GM12801 (cell line): ENCODE measurements around the gene GNAZ.

Source experiments
- CTCF ChIP-seq: IDR thresholded peaks from one replicate; pipeline ENCODE4 v1.5.1; 2011; ENCODE audit warnings: control low read depth; ENCODE audit not compliant: insufficient read length; ENCODE audit errors: extremely low read depth

GNAZ gene

DNA sequence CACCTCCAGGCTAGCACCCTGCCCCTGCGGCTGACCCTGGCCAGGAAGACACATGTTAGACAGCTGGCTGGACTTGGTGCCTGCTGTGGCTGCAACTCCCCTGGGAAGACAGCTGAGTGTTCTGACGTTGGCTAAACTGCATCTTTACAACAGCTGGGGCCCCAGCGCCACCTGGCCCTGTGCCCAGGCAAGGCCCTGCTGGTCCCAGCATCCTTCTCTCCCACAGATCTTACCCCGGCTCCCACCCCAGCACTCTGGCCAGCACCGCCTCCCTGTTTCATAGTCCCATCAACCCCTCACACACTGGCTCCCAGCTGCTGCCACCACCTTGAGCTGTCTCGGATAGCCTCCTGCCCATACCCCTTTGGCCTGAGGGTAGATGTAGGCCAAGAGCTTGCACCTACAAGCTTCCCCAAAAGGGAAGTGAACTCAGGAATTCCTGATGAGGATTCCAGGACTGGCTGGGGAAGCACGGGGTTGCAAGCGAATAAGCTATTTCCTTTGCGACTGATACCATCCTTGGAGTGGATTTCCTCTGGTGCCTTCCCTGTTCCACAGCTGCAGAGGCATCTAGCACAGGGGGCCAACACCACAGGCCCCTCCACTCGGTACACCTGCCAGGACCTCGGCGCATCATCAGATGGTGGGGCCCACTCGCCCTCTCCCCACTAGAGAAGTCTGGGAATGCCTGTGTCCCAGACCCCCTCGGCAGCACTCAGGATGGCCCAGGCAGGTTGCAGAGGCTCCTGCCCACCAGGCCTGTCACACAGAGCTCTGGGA is 42.9 kb downstream of the GNAZ start:
- no peak for TF ChIP-seq CTCF

DNA sequence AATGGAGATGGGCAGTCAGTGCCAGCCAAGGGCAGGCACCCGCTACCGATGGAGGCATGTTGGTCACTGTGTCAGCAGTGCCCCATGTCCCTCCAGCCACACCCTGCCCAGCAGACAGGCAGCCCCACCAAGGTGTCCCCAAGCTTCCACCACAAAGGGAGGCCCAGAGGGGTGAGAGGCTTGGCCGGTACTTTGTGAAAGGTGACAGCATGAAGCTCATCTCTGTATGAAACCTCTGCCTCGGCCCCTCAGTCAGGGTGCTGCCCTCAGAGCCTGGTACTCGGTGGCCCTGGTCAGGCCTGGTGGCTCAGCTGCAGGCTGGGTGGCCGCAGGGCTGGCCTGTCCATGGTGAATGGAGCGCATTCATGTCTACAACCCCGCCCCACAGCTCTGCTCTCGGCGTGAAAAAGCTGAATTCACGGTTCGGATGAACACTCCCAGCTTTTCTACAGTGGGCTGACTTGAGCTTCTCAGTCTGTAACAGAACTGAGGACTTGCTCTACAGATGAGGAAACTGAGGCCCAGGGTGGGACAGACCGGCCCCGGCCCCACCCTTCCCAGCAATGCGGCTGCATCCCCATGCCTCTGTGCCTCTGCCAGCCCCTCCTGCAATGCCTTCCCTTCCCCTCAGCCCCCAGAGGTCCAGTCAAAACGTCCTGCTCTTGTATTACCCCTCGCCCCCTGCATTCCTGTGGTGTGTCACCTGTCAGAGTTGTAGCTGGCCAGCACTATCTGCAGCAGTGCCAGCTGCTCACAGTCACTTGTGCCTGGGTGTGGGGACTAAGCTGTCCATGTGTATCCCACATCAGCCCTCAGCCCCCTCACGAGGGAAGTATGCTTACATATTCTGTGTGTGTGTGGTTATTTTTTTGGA is 43.8 kb downstream of the GNAZ start:
- TF ChIP-seq CTCF, result no peak

DNA sequence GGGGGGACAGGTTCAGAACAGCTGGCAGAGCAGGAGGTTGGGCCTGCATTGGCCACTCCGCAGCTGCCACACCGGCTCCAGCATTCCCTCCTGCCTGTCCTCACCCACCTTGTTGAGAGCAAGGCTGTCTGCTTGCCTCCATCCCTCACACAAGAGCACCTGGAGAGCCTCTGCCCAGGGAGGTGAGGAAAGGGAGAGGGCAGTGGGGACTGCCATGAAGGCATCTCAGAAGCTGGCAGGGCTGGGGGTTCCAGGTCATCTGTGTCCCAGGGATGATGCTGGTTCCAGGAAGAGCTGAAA is 44.4 kb downstream of the GNAZ start:
- no peak for TF ChIP-seq CTCF

GRCh38 chr22:23115369-23115768 is 45.0 kb downstream of the GNAZ start:
- no peak for TF ChIP-seq CTCF

DNA sequence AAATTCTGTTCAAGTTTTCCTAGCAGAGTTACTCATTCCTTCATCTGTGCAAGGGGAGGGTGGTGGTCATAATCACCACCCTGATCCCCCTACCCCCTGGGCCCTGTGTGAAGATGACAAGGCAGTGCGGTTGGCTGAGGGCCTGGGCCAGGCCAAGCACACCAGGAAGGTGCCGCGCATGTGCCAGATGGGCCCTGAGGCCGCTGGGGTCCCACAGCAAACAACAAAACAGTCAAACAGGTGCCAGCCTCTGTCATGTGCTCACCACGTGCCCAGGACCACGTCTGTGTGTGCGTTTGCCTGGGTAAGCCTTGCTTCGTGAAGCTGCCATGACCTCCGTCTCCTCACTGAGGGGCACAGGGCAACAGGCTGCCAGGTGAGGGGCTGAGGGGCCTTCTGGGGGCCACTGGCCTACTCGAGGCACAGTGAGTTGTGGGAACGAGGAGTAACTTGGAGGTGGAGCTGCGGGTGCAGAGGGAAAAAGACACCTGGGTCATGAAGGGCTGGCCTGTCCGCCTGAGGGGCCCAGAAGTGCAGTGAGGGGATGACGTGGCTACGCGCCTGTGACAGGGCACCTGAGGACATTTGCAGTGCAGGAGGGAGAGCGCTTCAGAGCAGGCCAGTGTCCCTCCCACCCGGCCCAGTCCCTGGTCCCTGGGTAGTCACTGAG is 45.6 kb downstream of the GNAZ start:
- no peak for TF ChIP-seq CTCF

DNA sequence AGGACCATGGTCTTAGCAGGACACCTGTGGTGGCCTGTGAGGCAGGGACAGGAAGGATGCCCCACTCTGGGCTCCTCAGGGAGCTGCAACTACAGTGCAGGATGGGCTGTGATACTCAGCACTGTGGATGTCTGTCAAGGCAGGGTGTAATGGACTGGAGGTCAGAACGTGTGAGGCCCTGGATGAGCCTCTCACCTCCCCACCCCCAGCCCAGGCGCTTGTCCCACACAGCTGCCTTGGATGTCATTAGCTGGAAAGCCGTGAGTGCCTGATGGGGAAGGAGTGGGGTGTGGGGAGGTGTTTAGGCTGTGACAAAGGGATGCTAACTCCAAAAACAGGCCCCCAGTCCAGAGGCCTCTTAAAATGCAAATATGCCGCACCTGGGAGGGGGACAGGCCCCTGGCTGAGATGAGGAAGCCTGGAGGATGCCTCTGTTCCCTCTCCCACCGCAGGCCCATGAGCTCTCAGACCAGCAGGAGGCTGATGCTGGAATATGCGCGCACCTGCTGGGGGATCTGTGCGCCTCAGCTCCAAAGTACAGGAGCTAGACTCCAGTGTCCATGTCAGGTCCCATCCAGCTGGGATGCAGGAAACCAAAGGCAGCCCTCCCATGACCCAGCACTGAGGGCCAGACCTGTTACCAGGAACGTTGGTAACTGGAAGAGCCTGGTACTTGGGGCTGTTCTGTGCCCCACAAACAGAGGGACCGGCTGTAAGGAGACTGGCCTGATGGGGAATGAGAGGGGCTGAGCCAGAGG is 46.4 kb downstream of the GNAZ start:
- TF ChIP-seq CTCF, result no peak

GRCh38 chr22:23117275-23117674 is 47.0 kb downstream of the GNAZ start:
- no peak for TF ChIP-seq CTCF
